GM13976 (cell line): Measurements from ENCODE around the gene EPHA2.

Experiments
- DNase-seq: peaks from one replicate; pipeline ENCODE4 v3.0.0; 2012; ENCODE audit warnings: low spot score
- in situ Hi-C: fragments of 300-500 bp; cut with MboI; formaldehyde crosslinking; loops from one replicate; pipeline ENCODE4 v1.12.0; 2022; ENCODE audit warnings: low sequenced_read_pairs, mixed read lengths, inconsistent platforms; ENCODE audit not compliant: unreplicated experiment
- TF ChIP-seq, protein P1 (sequence below): IDR thresholded peaks from 2 replicates; pipeline ENCODE4 v1.5.1; 2012; ENCODE audit warnings: borderline replicate concordance, mild to moderate bottlenecking; ENCODE audit not compliant: insufficient read depth; ENCODE audit errors: extremely low read depth, missing control alignments, control extremely low read depth

EPHA2 gene

GRCh38 chr1:16077406-16078245, 78.2 kb downstream of the EPHA2 start:
- DNase-seq = no peak
- in situ Hi-C loops = loop anchor here (25.0 kb wide), 1 partner anchor 285 kb away; the partner anchor contains the start of genes FBXO42 and SZRD1
- TF ChIP-seq, protein P1, sequence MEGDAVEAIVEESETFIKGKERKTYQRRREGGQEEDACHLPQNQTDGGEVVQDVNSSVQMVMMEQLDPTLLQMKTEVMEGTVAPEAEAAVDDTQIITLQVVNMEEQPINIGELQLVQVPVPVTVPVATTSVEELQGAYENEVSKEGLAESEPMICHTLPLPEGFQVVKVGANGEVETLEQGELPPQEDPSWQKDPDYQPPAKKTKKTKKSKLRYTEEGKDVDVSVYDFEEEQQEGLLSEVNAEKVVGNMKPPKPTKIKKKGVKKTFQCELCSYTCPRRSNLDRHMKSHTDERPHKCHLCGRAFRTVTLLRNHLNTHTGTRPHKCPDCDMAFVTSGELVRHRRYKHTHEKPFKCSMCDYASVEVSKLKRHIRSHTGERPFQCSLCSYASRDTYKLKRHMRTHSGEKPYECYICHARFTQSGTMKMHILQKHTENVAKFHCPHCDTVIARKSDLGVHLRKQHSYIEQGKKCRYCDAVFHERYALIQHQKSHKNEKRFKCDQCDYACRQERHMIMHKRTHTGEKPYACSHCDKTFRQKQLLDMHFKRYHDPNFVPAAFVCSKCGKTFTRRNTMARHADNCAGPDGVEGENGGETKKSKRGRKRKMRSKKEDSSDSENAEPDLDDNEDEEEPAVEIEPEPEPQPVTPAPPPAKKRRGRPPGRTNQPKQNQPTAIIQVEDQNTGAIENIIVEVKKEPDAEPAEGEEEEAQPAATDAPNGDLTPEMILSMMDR = no peak

DNA sequence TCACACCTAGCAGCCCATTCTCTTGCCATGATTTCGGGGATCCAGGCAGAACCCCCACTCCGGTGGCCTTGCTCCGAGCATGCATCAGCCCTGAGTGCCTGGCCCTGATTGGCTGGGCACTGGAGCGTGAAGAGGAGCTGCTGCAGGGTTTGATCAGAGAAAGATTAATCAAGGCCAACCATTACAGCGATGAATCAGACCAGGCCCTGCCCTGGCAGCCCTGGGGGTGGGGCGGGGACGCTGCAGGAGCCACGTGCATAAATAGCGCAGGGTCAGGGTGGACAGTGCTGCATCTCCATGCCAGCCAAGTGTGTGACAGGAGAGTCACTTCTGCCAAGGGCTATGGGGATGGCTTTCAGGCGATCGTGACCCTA, 79.0 kb downstream of the EPHA2 start:
- DNase-seq = no peak

GRCh38 chr1:16076031-16076864, 79.6 kb downstream of the EPHA2 start:
- in situ Hi-C loops = loop anchor here (25.0 kb wide), 1 partner anchor 286 kb away; the partner anchor contains the start of genes FBXO42 and SZRD1
- DNase-seq = no peak
- TF ChIP-seq, protein P1 = no peak

More for the DNA sequence above, 79.0 kb downstream of the EPHA2 start:
- in situ Hi-C loops = loop anchor here (25.0 kb wide), 1 partner anchor 285 kb away; the partner anchor contains the start of genes FBXO42 and SZRD1
- TF ChIP-seq, protein P1 = no peak

- TF ChIP-seq, protein P1 = no peak
- in situ Hi-C loops = loop anchor here (25.0 kb wide), 1 partner anchor 287 kb away; the partner anchor contains the start of genes FBXO42 and SZRD1
- DNase-seq = no peak
Observed at GRCh38 chr1:16075337-16076030, 80.4 kb downstream of the EPHA2 start.
